ENCODE measurements around the gene PRODH2. TPM values are rescaled to one million over a fixed set of nuclear protein-coding genes. Genes with fewer than 3 reads are reported as not detected.

The PRODH2 gene
- total RNA-seq, 2 donors from 2014 or later = not detected

- no peak overlapping the region for H3K27ac Mint-ChIP-seq
- H3K27me3 Mint-ChIP-seq = peaks cover 7 to 13% of the 10 kb centered on the region in 2 donors
- no peaks in the 10 kb centered on the region for H3K4me1 Mint-ChIP-seq (ENCODE audit: low read depth in 2 of 2)
- no peaks in the 10 kb centered on the region for H3K9me3 Mint-ChIP-seq
- no peaks in the 10 kb centered on the region for H3K36me3 Mint-ChIP-seq
- DNase-seq (ENCODE audit: low spot score) = peak; percentile 61
- H3K4me3 Mint-ChIP-seq = no peak overlapping the region
- ATAC-seq = peak; percentile 44 to 66
Measured at GRCh38 chr19:35828692-35829301, 16.2 kb upstream of the PRODH2 start.

GRCh38 chr19:35824150-35824549, 11.5 kb upstream of the PRODH2 start:
- Mint-ChIP-seq H3K4me1 (ENCODE audit: low read depth in 2 of 2) (peaks cover 4 to 6% of the 10 kb centered on the region in 2 donors), H3K4me3 (no peak overlapping the region), H3K36me3 (no peaks in the 10 kb centered on the region), H3K27me3 (peaks cover 0 to 8% of the 10 kb centered on the region in 2 donors), H3K9me3 (no peaks in the 10 kb centered on the region), H3K27ac (no peak overlapping the region)
- DNase-seq (ENCODE audit: low spot score) (no peak), ATAC-seq (no peak)

- Mint-ChIP-seq H3K4me1 (ENCODE audit: low read depth in 2 of 2) (peaks cover 4 to 6% of the 10 kb centered on the region in 2 donors), H3K27ac (no peak overlapping the region), H3K27me3 (peaks cover 0 to 9% of the 10 kb centered on the region in 2 donors), H3K4me3 (no peak overlapping the region), H3K9me3 (no peaks in the 10 kb centered on the region), H3K36me3 (no peaks in the 10 kb centered on the region)
- ATAC-seq = no peak
- peak; percentile 28 for DNase-seq (ENCODE audit: low spot score)
Measured at GRCh38 chr19:35822579-35822978, 9.9 kb upstream of the PRODH2 start.

GRCh38 chr19:35818445-35818844, 5.8 kb upstream of the PRODH2 start:
- no peak for ATAC-seq
- H3K4me3 Mint-ChIP-seq = no peak overlapping the region
- no peaks in the 10 kb centered on the region for H3K36me3 Mint-ChIP-seq
- peaks cover 4 to 6% of the 10 kb centered on the region in 2 donors for H3K4me1 Mint-ChIP-seq (ENCODE audit: low read depth in 2 of 2)
- H3K9me3 Mint-ChIP-seq = no peaks in the 10 kb centered on the region
- peak; percentile 25 for DNase-seq (ENCODE audit: low spot score)
- no peak overlapping the region for H3K27ac Mint-ChIP-seq
- H3K27me3 Mint-ChIP-seq = peaks cover 5 to 15% of the 10 kb centered on the region in 2 donors

GRCh38 chr19:35816846-35817245, 4.2 kb upstream of the PRODH2 start:
- no peaks in the 10 kb centered on the region for H3K36me3 Mint-ChIP-seq
- no peaks in the 10 kb centered on the region for H3K9me3 Mint-ChIP-seq
- no peak overlapping the region for H3K4me3 Mint-ChIP-seq
- H3K27me3 Mint-ChIP-seq = peaks cover 5 to 13% of the 10 kb centered on the region in 2 donors
- peak; percentile 50 for DNase-seq (ENCODE audit: low spot score)
- no peak for ATAC-seq
- H3K4me1 Mint-ChIP-seq (ENCODE audit: low read depth in 2 of 2) = peaks cover 4 to 6% of the 10 kb centered on the region in 2 donors
- no peak overlapping the region for H3K27ac Mint-ChIP-seq

- no peaks in the 10 kb centered on the region for H3K36me3 Mint-ChIP-seq
- peaks cover 4 to 6% of the 10 kb centered on the region in 2 donors for H3K4me1 Mint-ChIP-seq (ENCODE audit: low read depth in 2 of 2)
- H3K27ac Mint-ChIP-seq = no peak overlapping the region
- H3K4me3 Mint-ChIP-seq = no peak overlapping the region
- peaks cover 7 to 13% of the 10 kb centered on the region in 2 donors for H3K27me3 Mint-ChIP-seq
- H3K9me3 Mint-ChIP-seq = no peaks in the 10 kb centered on the region
- ATAC-seq = no peak
- DNase-seq (ENCODE audit: low spot score) = no peak
Measured at GRCh38 chr19:35816262-35816661, 3.6 kb upstream of the PRODH2 start.

GRCh38 chr19:35813043-35813890, 622 bp upstream of the PRODH2 start:
- no peaks in the 10 kb centered on the region for H3K9me3 Mint-ChIP-seq
- no peak overlapping the region for H3K4me3 Mint-ChIP-seq
- H3K4me1 Mint-ChIP-seq (ENCODE audit: low read depth in 2 of 2) = no peaks in the 10 kb centered on the region
- peaks cover 15 to 16% of the 10 kb centered on the region in 2 donors for H3K27me3 Mint-ChIP-seq
- no peak overlapping the region for H3K27ac Mint-ChIP-seq
- DNase-seq (ENCODE audit: low spot score) = no peak
- H3K36me3 Mint-ChIP-seq = no peaks in the 10 kb centered on the region
- no peak for ATAC-seq

GRCh38 chr19:35811317-35812219, 1.1 kb downstream of the PRODH2 start:
- H3K4me3 Mint-ChIP-seq = no peak overlapping the region
- H3K4me1 Mint-ChIP-seq (ENCODE audit: low read depth in 2 of 2) = no peaks in the 10 kb centered on the region
- DNase-seq (ENCODE audit: low spot score) = no peak
- peak in 1 of 2 donors; percentile 56 for ATAC-seq
- peaks cover 13 to 14% of the 10 kb centered on the region in 2 donors for H3K27me3 Mint-ChIP-seq
- H3K27ac Mint-ChIP-seq = no peak overlapping the region
- H3K9me3 Mint-ChIP-seq = no peaks in the 10 kb centered on the region
- no peaks in the 10 kb centered on the region for H3K36me3 Mint-ChIP-seq

GRCh38 chr19:35807633-35808032, 5.0 kb downstream of the PRODH2 start:
- Mint-ChIP-seq H3K27ac (no peak overlapping the region), H3K4me1 (ENCODE audit: low read depth in 2 of 2) (peaks cover 15 to 16% of the 10 kb centered on the region in 2 donors), H3K27me3 (peaks cover 6 to 10% of the 10 kb centered on the region in 2 donors), H3K9me3 (no peaks in the 10 kb centered on the region), H3K4me3 (no peak overlapping the region), H3K36me3 (no peaks in the 10 kb centered on the region)
- ATAC-seq (no peak), DNase-seq (ENCODE audit: low spot score) (no peak)

GRCh38 chr19:35806597-35806996, 6.0 kb downstream of the PRODH2 start:
- H3K27ac Mint-ChIP-seq = no peak overlapping the region
- peaks cover 6 to 10% of the 10 kb centered on the region in 2 donors for H3K27me3 Mint-ChIP-seq
- H3K4me1 Mint-ChIP-seq (ENCODE audit: low read depth in 2 of 2) = peaks cover 15 to 16% of the 10 kb centered on the region in 2 donors
- no peaks in the 10 kb centered on the region for H3K9me3 Mint-ChIP-seq
- H3K36me3 Mint-ChIP-seq = no peaks in the 10 kb centered on the region
- DNase-seq (ENCODE audit: low spot score) (no peak), ATAC-seq (peak in 1 of 2 donors; percentile 28)
- no peak overlapping the region for H3K4me3 Mint-ChIP-seq

- ATAC-seq (no peak), DNase-seq (ENCODE audit: low spot score) (no peak)
- Mint-ChIP-seq H3K27ac (peak overlapping the region in 1 of 2 donors; percentile 54), H3K9me3 (no peaks in the 10 kb centered on the region), H3K36me3 (no peaks in the 10 kb centered on the region), H3K4me3 (no peak overlapping the region), H3K4me1 (ENCODE audit: low read depth in 2 of 2) (peaks cover 15 to 16% of the 10 kb centered on the region in 2 donors), H3K27me3 (peaks cover 0 to 2% of the 10 kb centered on the region in 2 donors)
Measured at GRCh38 chr19:35805526-35806102, 7.0 kb downstream of the PRODH2 start.

- H3K4me1 Mint-ChIP-seq (ENCODE audit: low read depth in 2 of 2) = peaks cover 21 to 23% of the 10 kb centered on the region in 2 donors
- H3K36me3 Mint-ChIP-seq = no peaks in the 10 kb centered on the region
- H3K4me3 Mint-ChIP-seq = no peak overlapping the region
- no peaks in the 10 kb centered on the region for H3K9me3 Mint-ChIP-seq
- ATAC-seq = no peak
- no peak overlapping the region for H3K27ac Mint-ChIP-seq
- no peak for DNase-seq (ENCODE audit: low spot score)
- peaks cover 7 to 9% of the 10 kb centered on the region in 2 donors for H3K27me3 Mint-ChIP-seq
Measured at GRCh38 chr19:35801828-35802227, 10.8 kb downstream of the PRODH2 start.

GRCh38 chr19:35797663-35798062, 15.0 kb downstream of the PRODH2 start:
- no peak overlapping the region for H3K4me3 Mint-ChIP-seq
- ATAC-seq = peak; percentile 49 to 65
- DNase-seq (ENCODE audit: low spot score) = no peak
- H3K9me3 Mint-ChIP-seq = no peaks in the 10 kb centered on the region
- H3K27ac Mint-ChIP-seq = no peak overlapping the region
- peaks cover 14 to 15% of the 10 kb centered on the region in 2 donors for H3K27me3 Mint-ChIP-seq
- no peaks in the 10 kb centered on the region for H3K36me3 Mint-ChIP-seq
- peaks cover 8 to 9% of the 10 kb centered on the region in 2 donors for H3K4me1 Mint-ChIP-seq (ENCODE audit: low read depth in 2 of 2)
